Osteoblast (primary cell): ENCODE data around the gene DSP. TPM values are rescaled to one million over a fixed set of nuclear protein-coding genes. Genes with fewer than 3 reads are reported as not detected.

Experiments used
- DNase-seq: peaks from one replicate; pipeline ENCODE4 v3.0.0; 2011; ENCODE audit warnings: low spot score, mixed read lengths; ENCODE audit not compliant: insufficient read length; ENCODE audit errors: missing footprints
- H2AFZ ChIP-seq: 2 replicates; pipeline ENCODE4 v1.6.0; 2011; ENCODE audit warnings: mild to moderate bottlenecking, low read length
- H3K27ac ChIP-seq: 2 replicates; pipeline ENCODE4 v1.5.1; 2011; ENCODE audit warnings: mild to moderate bottlenecking, low read depth, low read length, moderate library complexity
- H3K27me3 ChIP-seq: 2 replicates; pipeline ENCODE4 v1.6.0; 2012; ENCODE audit warnings: mild to moderate bottlenecking, control low read depth, inconsistent platforms, low read length, moderate library complexity; ENCODE audit not compliant: insufficient read depth
- H3K36me3 ChIP-seq: 2 replicates; pipeline ENCODE4 v1.5.1; 2011; ENCODE audit warnings: mild to moderate bottlenecking, low read length, control low read depth, moderate library complexity; ENCODE audit not compliant: insufficient read depth
- H3K4me1 ChIP-seq: 2 replicates; pipeline ENCODE4 v1.5.1; 2011; ENCODE audit warnings: mild to moderate bottlenecking, low read length, control low read depth, moderate library complexity; ENCODE audit not compliant: insufficient read depth
- H3K4me2 ChIP-seq: 2 replicates; pipeline ENCODE4 v1.6.0; 2011; ENCODE audit warnings: mild to moderate bottlenecking, low read length; ENCODE audit not compliant: insufficient read depth
- H3K4me3 ChIP-seq: fragments of 200-600 bp; sonication (generic); 3 replicates; pipeline ENCODE4 v1.5.1; 2012; ENCODE audit warnings: mild to moderate bottlenecking, low read length, inconsistent platforms; ENCODE audit not compliant: insufficient read depth
- H3K79me2 ChIP-seq: 2 replicates; pipeline ENCODE4 v1.6.0; 2012; ENCODE audit warnings: mild to moderate bottlenecking, low read length, control low read depth, inconsistent platforms; ENCODE audit not compliant: insufficient read depth
- H3K9me3 ChIP-seq: 2 replicates; pipeline ENCODE4 v1.5.1; 2011; ENCODE audit warnings: low read depth, low read length, control low read depth
- H4K20me1 ChIP-seq: 2 replicates; pipeline ENCODE4 v1.6.0; 2012; ENCODE audit warnings: mild to moderate bottlenecking, low read length, control low read depth; ENCODE audit not compliant: insufficient read depth
- CTCF ChIP-seq: IDR thresholded peaks from 2 replicates; pipeline ENCODE4 v1.5.1; 2011; ENCODE audit warnings: mild to moderate bottlenecking, low read depth, low read length, moderate library complexity; ENCODE audit errors: extremely low read depth
- total RNA-seq: library from RNA; depleted of rRNA; stranded (reverse); fragments of >200 nt; gene quantifications from 2 replicates; pipeline ENCODE4 v1.2.3, GENCODE V29; 2012

DSP gene
- total RNA-seq, 1 donor, result 84.0 TPM

- peak; percentile 62 for DNase-seq
- Histone ChIP-seq H3K27ac (peak overlapping the region; percentile 39), H3K79me2 (peaks cover 59% of the 10 kb centered on the region), H3K27me3 (no peaks in the 10 kb centered on the region), H2AFZ (no peak overlapping the region), H3K36me3 (no peaks in the 10 kb centered on the region), H3K4me2 (peak overlapping the region; percentile 83), H3K9me3 (no peaks in the 10 kb centered on the region), H3K4me3 (peak overlapping the region; percentile 35), H4K20me1 (peaks cover 5% of the 10 kb centered on the region), H3K4me1 (peaks cover 15% of the 10 kb centered on the region)
- TF ChIP-seq CTCF, result no peak
Measured at GRCh38 chr6:7543789-7544424, 2.4 kb downstream of the DSP start.

DNA sequence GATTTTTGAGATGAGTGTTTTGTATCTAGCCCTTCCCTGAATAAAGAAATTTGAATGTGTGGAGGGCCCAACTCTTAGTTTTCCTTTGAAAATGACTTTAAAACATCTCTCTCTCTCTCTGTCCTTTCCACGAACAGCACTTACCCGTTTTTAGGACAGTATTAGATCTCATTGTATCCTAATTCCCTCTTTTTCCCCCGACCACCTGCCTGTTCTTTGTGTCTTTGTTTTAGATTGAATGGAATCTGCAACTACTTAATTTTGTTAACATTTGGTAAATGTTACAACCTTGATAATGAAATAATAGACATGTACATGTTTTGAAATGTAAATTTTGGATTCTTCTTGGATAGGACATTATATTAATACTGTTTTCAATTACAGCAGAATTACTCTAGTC is 3.1 kb downstream of the DSP start:
- DNase-seq, result peak; percentile 74
- Histone ChIP-seq H3K36me3 (no peaks in the 10 kb centered on the region), H4K20me1 (peaks cover 5% of the 10 kb centered on the region), H2AFZ (no peak overlapping the region), H3K9me3 (no peaks in the 10 kb centered on the region), H3K4me2 (peak overlapping the region; percentile 83), H3K4me3 (no peak overlapping the region), H3K4me1 (peaks cover 15% of the 10 kb centered on the region), H3K79me2 (peaks cover 59% of the 10 kb centered on the region), H3K27me3 (no peaks in the 10 kb centered on the region), H3K27ac (no peak overlapping the region)
- no peak for TF ChIP-seq CTCF

DNA sequence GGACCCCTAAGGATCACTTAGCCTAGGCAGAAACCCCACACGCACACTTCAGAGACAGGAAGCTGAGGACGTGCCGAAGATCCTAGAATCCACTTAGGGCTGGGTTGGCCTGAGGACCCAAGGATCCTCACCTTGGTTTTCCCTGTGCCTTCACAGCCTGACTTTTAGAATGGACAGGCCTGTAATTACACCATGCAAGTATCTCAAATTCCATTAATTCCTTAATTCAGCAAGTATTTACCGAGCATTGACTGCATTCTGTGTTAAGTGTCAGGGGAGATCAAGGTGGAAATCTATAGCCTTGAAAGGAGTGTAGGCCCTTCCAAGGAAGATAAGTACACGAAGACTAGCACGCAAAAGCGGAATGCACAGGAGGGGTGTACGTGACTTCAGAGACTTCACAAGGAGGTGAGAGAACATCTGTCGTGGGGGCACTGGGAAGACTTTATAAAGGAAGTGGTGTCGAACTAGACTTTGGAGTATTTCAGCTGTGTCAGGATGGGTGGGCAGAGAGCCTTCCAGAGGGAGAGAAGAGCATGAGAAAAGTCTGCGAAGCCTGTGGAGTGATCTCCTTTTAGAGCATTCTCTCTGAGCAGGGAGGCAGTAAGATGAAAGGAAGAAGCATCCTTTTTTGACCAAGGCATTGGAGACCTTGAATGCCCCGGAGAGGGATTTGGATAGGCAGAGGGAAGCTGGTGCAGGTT is 4.0 kb downstream of the DSP start:
- Histone ChIP-seq H3K27ac (no peak overlapping the region), H3K4me3 (no peak overlapping the region), H3K36me3 (no peaks in the 10 kb centered on the region), H3K27me3 (no peaks in the 10 kb centered on the region), H3K79me2 (peaks cover 59% of the 10 kb centered on the region), H3K9me3 (no peaks in the 10 kb centered on the region), H3K4me2 (no peak overlapping the region), H2AFZ (no peak overlapping the region), H4K20me1 (peaks cover 5% of the 10 kb centered on the region), H3K4me1 (peaks cover 13% of the 10 kb centered on the region)
- DNase-seq, result no peak
- no peak for TF ChIP-seq CTCF

DNA sequence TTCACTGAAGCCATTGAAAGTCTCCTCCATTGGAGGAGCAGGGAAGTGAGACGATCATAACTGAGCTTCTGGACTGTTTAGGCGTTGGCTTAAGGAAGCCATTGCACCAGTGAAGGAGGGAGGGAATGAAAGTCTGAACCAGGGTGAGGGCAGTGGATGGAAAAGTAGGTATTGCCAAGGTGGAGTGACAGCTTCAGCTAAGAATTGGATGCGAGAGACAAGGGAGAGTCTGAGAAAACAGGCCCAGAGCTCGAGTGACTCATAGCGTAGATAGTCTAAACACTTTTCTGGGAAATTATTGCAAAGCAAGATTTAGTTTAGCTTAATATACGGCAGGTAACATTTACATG is 4.5 kb downstream of the DSP start:
- no peak overlapping the region for H3K27ac ChIP-seq
- H2AFZ ChIP-seq, result no peak overlapping the region
- peaks cover 59% of the 10 kb centered on the region for H3K79me2 ChIP-seq
- peak; percentile 78 for DNase-seq
- H3K27me3 ChIP-seq, result no peaks in the 10 kb centered on the region
- no peaks in the 10 kb centered on the region for H3K9me3 ChIP-seq
- peaks cover 7% of the 10 kb centered on the region for H3K4me1 ChIP-seq
- H3K4me3 ChIP-seq, result no peak overlapping the region
- TF ChIP-seq CTCF, result no peak
- H3K4me2 ChIP-seq, result no peak overlapping the region
- no peaks in the 10 kb centered on the region for H3K36me3 ChIP-seq
- H4K20me1 ChIP-seq, result peaks cover 5% of the 10 kb centered on the region
